ENCODE data around the gene SNX6. TPM values are rescaled to one million over a fixed set of nuclear protein-coding genes. Genes with fewer than 3 reads are reported as not detected.

The SNX6 gene
- total RNA-seq, 1 experiment from 2014 or later: 64.2 TPM

GRCh38 chr14:34605461-34605860 is 24.5 kb downstream of the SNX6 start:
- TF ChIP-seq EZH2 (IDR thresholded peaks at IDR 0.05; ENCODE audit: borderline replicate concordance, low read depth, low read length, poor library complexity, severe bottlenecking) (no peak), CTCF (conservative IDR thresholded peaks at IDR 0.05; ENCODE audit: low read depth, low read length) (no peak)
- no peaks in the 10 kb centered on the region for H3K27me3 ChIP-seq (replicated peaks; ENCODE audit: insufficient read depth, low read depth, low read length, poor library complexity)
- no peaks in the 10 kb centered on the region for H3K4me1 ChIP-seq (ENCODE audit: insufficient read depth, low read length, poor library complexity, severe bottlenecking)
- no TSS peak for BruUV-seq (replicated peaks)
- H3K9me3 ChIP-seq (ENCODE audit: low read depth, low read length, poor library complexity, severe bottlenecking): no peaks in the 10 kb centered on the region
- H3K4me3 ChIP-seq (ENCODE audit: low read depth, low read length, poor library complexity, severe bottlenecking): no peak overlapping the region
- intact Hi-C loops (cut with micrococcal nuclease; ENCODE audit: unreplicated experiment): no loop called here
- ChIA-PET CTCF (interaction anchor here (0.6 kb wide), 1 partner anchor 37 kb away, joined by 6 read pairs; no protein-coding TSS in a partner anchor), POLR2A (ENCODE audit: low non-redundant PET) (no interaction called here)
- no peak overlapping the region for H3K27ac ChIP-seq (ENCODE audit: low read depth, low read length, poor library complexity, severe bottlenecking)
- DNase-seq (ENCODE audit: low spot score): no peak
- H3K36me3 ChIP-seq (ENCODE audit: insufficient read depth, low read length, poor library complexity, severe bottlenecking): peaks cover 84% of the 10 kb centered on the region

- ChIA-PET POLR2A (ENCODE audit: low non-redundant PET) (no interaction called here), CTCF (no interaction called here)
- Histone ChIP-seq H3K9me3 (ENCODE audit: low read depth, low read length, poor library complexity, severe bottlenecking) (no peaks in the 10 kb centered on the region), H3K4me1 (ENCODE audit: insufficient read depth, low read length, poor library complexity, severe bottlenecking) (no peaks in the 10 kb centered on the region), H3K27ac (ENCODE audit: low read depth, low read length, poor library complexity, severe bottlenecking) (no peak overlapping the region), H3K27me3 (replicated peaks; ENCODE audit: insufficient read depth, low read depth, low read length, poor library complexity) (no peaks in the 10 kb centered on the region), H3K4me3 (ENCODE audit: low read depth, low read length, poor library complexity, severe bottlenecking) (no peak overlapping the region), H3K36me3 (ENCODE audit: insufficient read depth, low read length, poor library complexity, severe bottlenecking) (peaks cover 89% of the 10 kb centered on the region)
- no peak for DNase-seq (ENCODE audit: low spot score)
- intact Hi-C loops (cut with micrococcal nuclease; ENCODE audit: unreplicated experiment): no loop called here
- TF ChIP-seq CTCF (conservative IDR thresholded peaks at IDR 0.05; ENCODE audit: low read depth, low read length): no peak
- TF ChIP-seq EZH2 (IDR thresholded peaks at IDR 0.05; ENCODE audit: borderline replicate concordance, low read depth, low read length, poor library complexity, severe bottlenecking): no peak
- BruUV-seq (replicated peaks): no TSS peak
Observed at GRCh38 chr14:34604995-34605394, 25.0 kb downstream of the SNX6 start.

GRCh38 chr14:34596891-34597290 is 33.1 kb downstream of the SNX6 start:
- TF ChIP-seq EZH2 (IDR thresholded peaks at IDR 0.05; ENCODE audit: borderline replicate concordance, low read depth, low read length, poor library complexity, severe bottlenecking) (no peak), CTCF (conservative IDR thresholded peaks at IDR 0.05; ENCODE audit: low read depth, low read length) (no peak)
- intact Hi-C loops (cut with micrococcal nuclease; ENCODE audit: unreplicated experiment): no loop called here
- H3K27me3 ChIP-seq (replicated peaks; ENCODE audit: insufficient read depth, low read depth, low read length, poor library complexity): no peaks in the 10 kb centered on the region
- BruUV-seq (replicated peaks): no TSS peak
- ChIA-PET CTCF (no interaction called here), POLR2A (ENCODE audit: low non-redundant PET) (no interaction called here)
- DNase-seq (ENCODE audit: low spot score): no peak
- no peak overlapping the region for H3K27ac ChIP-seq (ENCODE audit: low read depth, low read length, poor library complexity, severe bottlenecking)
- no peaks in the 10 kb centered on the region for H3K9me3 ChIP-seq (ENCODE audit: low read depth, low read length, poor library complexity, severe bottlenecking)
- H3K36me3 ChIP-seq (ENCODE audit: insufficient read depth, low read length, poor library complexity, severe bottlenecking): peaks cover 81% of the 10 kb centered on the region
- H3K4me1 ChIP-seq (ENCODE audit: insufficient read depth, low read length, poor library complexity, severe bottlenecking): no peaks in the 10 kb centered on the region
- no peak overlapping the region for H3K4me3 ChIP-seq (ENCODE audit: low read depth, low read length, poor library complexity, severe bottlenecking)
